H9 (cell line): ENCODE data around the gene TLK1. TPM values are rescaled to one million over a fixed set of nuclear protein-coding genes. Genes with fewer than 3 reads are reported as not detected.
A peak's percentile ranks its signal among the peaks of the same experiment; 100 is the strongest.

ENCODE experiments used
- DNase-seq: peaks from one replicate; pipeline ENCODE4 v3.0.0-alpha.2; 2017
- H2AFZ ChIP-seq: one replicate; pipeline ENCODE4 v1.6.1; 2013; ENCODE audit warnings: mild to moderate bottlenecking, low read length, control low read depth, moderate library complexity
- H2AK5ac ChIP-seq: 2 replicates; pipeline ENCODE4 v1.6.1; 2013; ENCODE audit warnings: low read length, control low read depth, mixed read lengths; ENCODE audit not compliant: insufficient read length
- H2BK120ac ChIP-seq: one replicate; pipeline ENCODE4 v1.6.1; 2013; ENCODE audit warnings: low read depth, mild to moderate bottlenecking, low read length, control low read depth, inconsistent platforms; ENCODE audit not compliant: poor library complexity, severe bottlenecking
- H2BK12ac ChIP-seq: 2 replicates; pipeline ENCODE4 v1.6.1; 2013; ENCODE audit warnings: low read length, control low read depth, mixed read lengths, low read depth; ENCODE audit not compliant: insufficient read length
- H2BK15ac ChIP-seq: 2 replicates; pipeline ENCODE4 v1.6.1; 2013; ENCODE audit warnings: low read depth, low read length, control low read depth
- H2BK20ac ChIP-seq: one replicate; pipeline ENCODE4 v1.6.1; 2013; ENCODE audit warnings: low read depth, mild to moderate bottlenecking, low read length, control low read depth, inconsistent platforms; ENCODE audit not compliant: poor library complexity, severe bottlenecking
- H2BK5ac ChIP-seq: 2 replicates; pipeline ENCODE4 v1.6.1; 2013; ENCODE audit warnings: low read length, control low read depth, mixed read lengths; ENCODE audit not compliant: insufficient read length
- H3K14ac ChIP-seq: 2 replicates; pipeline ENCODE4 v1.6.1; 2013; ENCODE audit warnings: low read length, control low read depth; ENCODE audit not compliant: insufficient read depth
- H3K18ac ChIP-seq: 2 replicates; pipeline ENCODE4 v1.6.1; 2013; ENCODE audit warnings: low read depth, mild to moderate bottlenecking, mixed read lengths, low read length, control low read depth; ENCODE audit not compliant: insufficient read length
- H3K23ac ChIP-seq: 2 replicates; pipeline ENCODE4 v1.6.1; 2013; ENCODE audit warnings: low read length, control low read depth, mixed read lengths, low read depth; ENCODE audit not compliant: insufficient read length
- H3K23me2 ChIP-seq: 2 replicates; pipeline ENCODE4 v1.6.1; 2013; ENCODE audit warnings: low read depth, mild to moderate bottlenecking, mixed read lengths, low read length, control low read depth; ENCODE audit not compliant: insufficient read length, poor library complexity, severe bottlenecking
- H3K27ac ChIP-seq: 2 replicates; pipeline ENCODE4 v1.5.1; 2013; ENCODE audit warnings: low read length, control low read depth, mixed read lengths, low read depth; ENCODE audit not compliant: insufficient read length
- H3K27me3 ChIP-seq: 2 replicates; pipeline ENCODE4 v1.6.1; 2013; ENCODE audit warnings: low read length, control low read depth, inconsistent platforms; ENCODE audit not compliant: insufficient read depth
- H3K4ac ChIP-seq: 2 replicates; pipeline ENCODE4 v1.6.1; 2013; ENCODE audit warnings: low read depth, mild to moderate bottlenecking, control low read depth, inconsistent platforms, low read length, moderate library complexity
- H3K4me1 ChIP-seq: 2 replicates; pipeline ENCODE4 v1.6.1; 2013; ENCODE audit warnings: low read length, control low read depth, inconsistent platforms; ENCODE audit not compliant: insufficient read depth
- H3K4me2 ChIP-seq: 2 replicates; pipeline ENCODE4 v1.6.1; 2013; ENCODE audit warnings: low read length, control low read depth, mixed read lengths; ENCODE audit not compliant: insufficient read length, insufficient read depth
- H3K56ac ChIP-seq: 2 replicates; pipeline ENCODE4 v1.6.1; 2013; ENCODE audit warnings: low read depth, mild to moderate bottlenecking, mixed read lengths, low read length, control low read depth; ENCODE audit not compliant: insufficient read length
- H3K79me1 ChIP-seq: 2 replicates; pipeline ENCODE4 v1.6.1; 2013; ENCODE audit warnings: low read depth, mild to moderate bottlenecking, moderate library complexity, low read length, control low read depth, inconsistent platforms; ENCODE audit not compliant: insufficient read depth, poor library complexity, severe bottlenecking
- H3K79me2 ChIP-seq: 2 replicates; pipeline ENCODE4 v1.6.1; 2013; ENCODE audit warnings: low read length, control low read depth, inconsistent platforms; ENCODE audit not compliant: insufficient read depth
- H3K9ac ChIP-seq: 2 replicates; pipeline ENCODE4 v1.6.1; 2013; ENCODE audit warnings: low read length, control low read depth, mixed read lengths; ENCODE audit not compliant: insufficient read length; ENCODE audit errors: extremely low read depth
- H3K9me3 ChIP-seq: one replicate; pipeline ENCODE4 v1.6.1; 2013; ENCODE audit warnings: low read depth, low read length, inconsistent platforms; ENCODE audit not compliant: control insufficient read depth
- H3T11ph ChIP-seq: one replicate; pipeline ENCODE4 v1.6.1; 2013; ENCODE audit warnings: mild to moderate bottlenecking, low read length, control low read depth, inconsistent platforms
- H4K20me1 ChIP-seq: one replicate; pipeline ENCODE4 v1.6.1; 2013; ENCODE audit not compliant: control insufficient read depth, insufficient read length, insufficient read depth
- H4K5ac ChIP-seq: 2 replicates; pipeline ENCODE4 v1.6.1; 2013; ENCODE audit warnings: low read depth, mild to moderate bottlenecking, mixed read lengths, low read length, control low read depth; ENCODE audit not compliant: insufficient read length
- H4K8ac ChIP-seq: replicated peaks from 2 replicates; pipeline ENCODE4 v1.6.1; 2013; ENCODE audit warnings: low read length, control low read depth, mixed read lengths, low read depth; ENCODE audit not compliant: insufficient read length
- H4K91ac ChIP-seq: 2 replicates; pipeline ENCODE4 v1.6.1; 2013; ENCODE audit warnings: low read depth, mild to moderate bottlenecking, moderate library complexity, mixed read lengths, low read length, control low read depth; ENCODE audit not compliant: insufficient read length
- H3K27ac Mint-ChIP-seq, 3 experiments: 2 replicates in 2 of 3; 3 replicates in 1 of 3; pipeline ENCODE4 v1.8.0; 2020 to 2021; ENCODE audit warnings: mixed read lengths in 3 of 3, mild to moderate bottlenecking in 1 of 3, moderate library complexity in 1 of 3
- H3K27me3 Mint-ChIP-seq: 2 replicates; pipeline ENCODE4 v1.8.0; 2021; ENCODE audit warnings: low read depth, mild to moderate bottlenecking, moderate library complexity, mixed read lengths
- H3K36me3 Mint-ChIP-seq, 3 experiments: 2 replicates in 2 of 3; 3 replicates in 1 of 3; pipeline ENCODE4 v1.8.0; 2020 to 2021; ENCODE audit warnings: low read depth in 3 of 3, mixed read lengths in 3 of 3; ENCODE audit not compliant: insufficient read depth in 1 of 3
- H3K4me1 Mint-ChIP-seq, 2 experiments: 2 replicates each; pipeline ENCODE4 v1.8.0; 2020; ENCODE audit warnings: mixed read lengths in 2 of 2
- H3K4me3 Mint-ChIP-seq, 2 experiments: 2 replicates in 1 of 2; 3 replicates in 1 of 2; pipeline ENCODE4 v1.8.0; 2020 to 2021; ENCODE audit warnings: mild to moderate bottlenecking in 2 of 2, mixed read lengths in 2 of 2, moderate library complexity in 1 of 2
- H3K9me3 Mint-ChIP-seq, 2 experiments: 2 replicates in 1 of 2; 3 replicates in 1 of 2; pipeline ENCODE4 v1.8.0; 2020; ENCODE audit warnings: mild to moderate bottlenecking in 2 of 2, mixed read lengths in 2 of 2, moderate library complexity in 1 of 2
- CTCF ChIP-seq: fragments of 200-600 bp; sonication (generic); conservative IDR thresholded peaks from 3 replicates; pipeline ENCODE4 v1.8.0; 2021; ENCODE audit warnings: antibody characterized with exemption, mild to moderate bottlenecking
- WGBS: extraction: QIAGEN DNeasy Blood & Tissue Kit; methylation state at CpG from one replicate; pipeline ENCODE4 v1.1.7; 2013; ENCODE audit warnings: missing lambda C conversion rate, low lambda C conversion rate, mixed read lengths; ENCODE audit not compliant: insufficient read length; ENCODE audit errors: extremely low coverage; 5-methylcytosine and 5-hydroxymethylcytosine counted together
- total RNA-seq: library from RNA; stranded (reverse); gene quantifications from 2 replicates; pipeline ENCODE4 v1.2.1, GENCODE V29; 2021

The TLK1 gene
- total RNA-seq, 1 experiment from 2014 or later = 112 TPM

- Histone ChIP-seq H3K56ac (no peak overlapping the region), H3K79me1 (peaks cover 1% of the 10 kb centered on the region), H4K91ac (no peak overlapping the region), H4K8ac (no peak overlapping the region), H3K27me3 (no peaks in the 10 kb centered on the region), H2BK20ac (no peak overlapping the region), H3K23me2 (peaks cover 7% of the 10 kb centered on the region), H3K18ac (no peak overlapping the region), H3K23ac (no peak overlapping the region), H3K4me2 (peak overlapping the region; percentile 78), H3K4me1 (no peaks in the 10 kb centered on the region), H3K14ac (no peak overlapping the region), H2BK15ac (no peak overlapping the region), H3K27ac (no peak overlapping the region), H3K9me3 (no peaks in the 10 kb centered on the region), H2AFZ (no peak overlapping the region), H4K20me1 (no peaks in the 10 kb centered on the region), H3K79me2 (peaks cover 41% of the 10 kb centered on the region), H3K4ac (no peak overlapping the region), H2BK12ac (no peak overlapping the region), H2BK5ac (no peak overlapping the region), H2BK120ac (no peak overlapping the region), H4K5ac (no peak overlapping the region), H3T11ph (no peak overlapping the region), H3K9ac (peak overlapping the region; percentile 87), H2AK5ac (no peak overlapping the region)
- DNase-seq = no peak
- Mint-ChIP-seq H3K36me3 (peaks cover 0 to 4% (median 2%) of the 10 kb centered on the region in 3 experiments; a peak in 4 of 7 replicates), H3K27me3 (no peaks in the 10 kb centered on the region), H3K27ac (peak overlapping the region in 1 of 3 experiments; percentile 99; a peak in 1 of 7 replicates), H3K9me3 (no peaks in the 10 kb centered on the region; a peak in 1 of 5 replicates), H3K4me3 (peak overlapping the region; percentile 97 to 99), H3K4me1 (peaks cover 51 to 55% of the 10 kb centered on the region in 2 experiments)
- no CpG with 5 or more reads among the region's 15 CpGs for WGBS
- no peak for TF ChIP-seq CTCF
Observed at GRCh38 chr2:171158790-171159371, 1.8 kb downstream of the TLK1 start.
